H1 (cell line): ENCODE data around the gene SF3A2.

Source experiments
- CHD1 ChIP-seq: IDR thresholded peaks from 2 replicates; pipeline ENCODE4 v1.6.1; 2012; ENCODE audit warnings: low read depth, low read length, improper control_type of control experiment
- JUND ChIP-seq: IDR thresholded peaks from 2 replicates; pipeline ENCODE4 v1.6.1; 2011; ENCODE audit warnings: mild to moderate bottlenecking, improper control_type of control experiment, low read length
- POLR2AphosphoS5 ChIP-seq: IDR thresholded peaks from 2 replicates; pipeline ENCODE4 v1.6.1; 2011; ENCODE audit warnings: low read depth, low read length
- TF ChIP-seq, protein P1 (sequence below), 3 experiments: IDR thresholded peaks; 1 replicate in 2 of 3; 2 replicates in 1 of 3; pipeline versions ENCODE4 v1.5.1 to v1.6.1; 2011; ENCODE audit warnings: low read length in 3 of 3, mild to moderate bottlenecking in 3 of 3, inconsistent platforms in 2 of 3, low read depth in 1 of 3, moderate library complexity in 1 of 3; ENCODE audit not compliant: insufficient read depth in 1 of 3; ENCODE audit errors: control extremely low read depth in 1 of 3

DNA sequence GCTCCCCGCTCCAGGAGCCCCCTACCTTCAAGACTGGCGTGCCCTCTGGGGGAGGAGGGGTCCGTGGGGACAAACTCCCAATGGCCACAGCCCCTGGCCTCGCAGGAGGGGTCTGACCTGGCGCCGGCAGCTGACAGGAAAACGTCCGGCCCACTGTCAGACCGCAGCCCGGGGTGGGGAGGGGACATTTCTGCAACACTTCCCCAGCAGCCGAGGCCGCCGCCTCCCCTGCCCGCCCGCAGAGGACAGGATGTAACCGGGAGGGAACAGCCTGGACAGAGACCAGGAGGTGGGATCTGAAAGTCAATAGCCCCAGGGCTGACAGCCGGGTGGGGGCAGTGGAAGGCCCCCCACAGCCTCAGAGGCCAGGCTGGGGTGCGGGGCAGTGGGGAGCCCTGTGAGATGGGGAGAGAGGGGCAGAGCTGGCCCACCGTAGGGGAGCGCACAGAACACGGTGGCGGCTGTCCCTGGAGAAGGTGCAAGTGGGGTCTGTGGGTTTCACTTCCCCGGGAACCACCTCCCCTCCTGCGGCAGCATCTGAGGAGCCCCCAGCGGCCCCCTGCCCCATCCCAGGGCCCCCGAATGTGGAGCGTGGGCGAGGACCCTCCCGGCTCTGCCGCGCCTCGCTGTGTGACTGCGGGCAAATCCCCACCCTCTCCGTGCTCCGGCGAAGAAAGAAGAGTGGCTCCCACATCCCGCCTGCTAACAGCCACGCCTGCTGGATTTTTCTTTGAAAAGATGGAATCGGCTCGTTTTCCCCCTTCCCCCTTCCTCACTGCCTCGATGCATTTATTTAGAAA lies 45.6 kb downstream of the SF3A2 start, which contains the start of gene PEAK3:
- TF ChIP-seq, protein P1, sequence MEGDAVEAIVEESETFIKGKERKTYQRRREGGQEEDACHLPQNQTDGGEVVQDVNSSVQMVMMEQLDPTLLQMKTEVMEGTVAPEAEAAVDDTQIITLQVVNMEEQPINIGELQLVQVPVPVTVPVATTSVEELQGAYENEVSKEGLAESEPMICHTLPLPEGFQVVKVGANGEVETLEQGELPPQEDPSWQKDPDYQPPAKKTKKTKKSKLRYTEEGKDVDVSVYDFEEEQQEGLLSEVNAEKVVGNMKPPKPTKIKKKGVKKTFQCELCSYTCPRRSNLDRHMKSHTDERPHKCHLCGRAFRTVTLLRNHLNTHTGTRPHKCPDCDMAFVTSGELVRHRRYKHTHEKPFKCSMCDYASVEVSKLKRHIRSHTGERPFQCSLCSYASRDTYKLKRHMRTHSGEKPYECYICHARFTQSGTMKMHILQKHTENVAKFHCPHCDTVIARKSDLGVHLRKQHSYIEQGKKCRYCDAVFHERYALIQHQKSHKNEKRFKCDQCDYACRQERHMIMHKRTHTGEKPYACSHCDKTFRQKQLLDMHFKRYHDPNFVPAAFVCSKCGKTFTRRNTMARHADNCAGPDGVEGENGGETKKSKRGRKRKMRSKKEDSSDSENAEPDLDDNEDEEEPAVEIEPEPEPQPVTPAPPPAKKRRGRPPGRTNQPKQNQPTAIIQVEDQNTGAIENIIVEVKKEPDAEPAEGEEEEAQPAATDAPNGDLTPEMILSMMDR (IDR thresholded peaks at IDR 0.05; ENCODE audit: control extremely low read depth in 1 of 3, insufficient read depth in 1 of 3, low read depth in 1 of 3, low read length in 3 of 3), result no peak
- TF ChIP-seq CHD1 (no peak), POLR2AphosphoS5 (no peak), JUND (no peak)
